H7 (cell line): ENCODE results near the gene DPY19L1. TPM values are rescaled to one million over a fixed set of nuclear protein-coding genes. Genes with fewer than 3 reads are reported as not detected.
"Not testable (repeated sequence)": the region's sequence is repeated elsewhere in the genome, so short reads cannot be mapped to it uniquely, and the experiment has no call there.

Experiments
- DNase-seq: peaks from one replicate; pipeline ENCODE4 v3.0.0; 2012
- H3K27me3 ChIP-seq: 2 replicates; pipeline ENCODE4 v1.6.0; 2011; ENCODE audit warnings: mild to moderate bottlenecking, low read length; ENCODE audit not compliant: control insufficient read depth, insufficient read depth
- H3K36me3 ChIP-seq: replicated peaks from 2 replicates; pipeline ENCODE4 v1.5.1; 2011; ENCODE audit warnings: low read length; ENCODE audit not compliant: control insufficient read depth, insufficient read depth
- H3K4me3 ChIP-seq: 2 replicates; pipeline ENCODE4 v1.5.1; 2011; ENCODE audit warnings: low read depth, mild to moderate bottlenecking, control low read depth, low read length, moderate library complexity; ENCODE audit not compliant: insufficient read depth
- total RNA-seq: library from RNA; depleted of rRNA; stranded (reverse); fragments of >200 nt; shearing (Covaris generic); gene quantifications from 2 replicates; pipeline ENCODE4 v1.2.3, GENCODE V29; 2014

The DPY19L1 gene
- total RNA-seq, 1 experiment from 2014 or later, result 13.1 TPM

DNA sequence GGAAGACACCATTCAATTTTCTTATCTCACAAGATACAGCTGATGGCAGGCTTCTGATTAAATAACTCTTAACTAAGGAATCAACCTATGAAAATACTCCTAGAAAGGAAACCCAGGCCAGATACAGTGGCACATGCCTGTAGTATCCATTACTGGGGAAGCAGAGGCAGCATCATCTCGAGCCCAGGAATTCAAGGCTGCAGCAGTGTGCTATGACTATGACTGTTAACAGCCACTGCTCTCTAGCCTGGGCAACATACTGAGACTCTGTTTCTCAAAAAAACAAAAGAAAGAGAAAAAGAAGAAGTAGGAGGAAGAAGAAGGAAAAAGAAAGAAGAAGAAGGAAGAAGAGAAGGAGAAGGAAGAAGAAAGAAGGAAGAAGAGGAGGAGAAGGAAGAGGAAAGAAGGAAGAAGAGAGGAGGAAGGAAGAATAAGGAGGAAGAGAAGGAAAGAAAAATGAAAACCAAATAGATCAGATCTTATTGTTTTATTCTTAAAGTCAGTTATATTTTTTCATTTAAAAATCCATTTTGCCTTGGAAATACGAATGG is 18.0 kb downstream of the DPY19L1 start:
- H3K4me3 ChIP-seq, result no peak overlapping the region
- H3K36me3 ChIP-seq, result no peaks in the 10 kb centered on the region
- H3K27me3 ChIP-seq, result no peaks in the 10 kb centered on the region
- no peak for DNase-seq

DNA sequence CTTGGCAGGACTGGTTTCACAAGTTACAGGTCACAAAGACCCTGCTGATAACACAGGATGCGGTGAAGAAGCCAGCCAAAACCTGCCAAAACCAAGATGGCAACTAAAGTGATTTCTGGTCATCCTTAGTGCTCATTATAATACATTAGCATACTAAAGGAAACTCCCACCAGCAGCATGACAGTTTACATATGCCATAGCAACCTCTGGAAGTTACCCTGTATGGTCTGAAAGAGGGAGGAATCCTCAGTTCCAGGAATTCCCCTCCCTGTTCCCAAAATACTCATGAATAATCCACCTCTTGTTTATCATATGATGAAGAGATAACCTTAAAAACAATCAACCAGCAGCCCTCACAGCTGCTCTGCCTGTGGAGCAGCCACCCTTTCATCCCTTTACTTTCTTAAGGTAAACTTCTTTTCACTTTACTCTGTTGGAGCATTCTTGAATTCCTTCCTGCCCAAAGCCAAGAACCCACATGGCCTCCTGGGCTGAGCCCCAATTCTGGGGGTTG is 21.9 kb downstream of the DPY19L1 start:
- Histone ChIP-seq H3K4me3 (no peak overlapping the region), H3K36me3 (peaks cover 2% of the 10 kb centered on the region), H3K27me3 (no peaks in the 10 kb centered on the region)
- DNase-seq, result no peak

DNA sequence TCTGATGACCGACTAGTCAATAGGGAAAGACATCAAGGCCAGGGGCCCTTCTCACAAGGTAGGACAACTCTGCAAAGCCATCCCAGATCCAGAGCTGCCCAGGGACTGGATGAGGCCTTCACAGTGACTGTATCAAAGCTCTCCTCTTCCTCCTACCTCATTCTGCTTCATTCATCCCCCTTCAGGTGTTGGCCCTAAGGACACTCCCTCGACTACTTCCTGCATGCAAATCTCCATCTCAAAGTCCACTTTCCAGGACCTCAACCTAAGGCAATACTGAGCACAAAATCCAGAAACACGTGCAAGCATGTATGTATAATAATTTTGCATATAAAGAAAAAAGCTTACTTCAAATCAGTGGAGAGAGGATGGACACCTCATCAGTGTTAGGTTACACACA is 25.1 kb downstream of the DPY19L1 start:
- peaks cover 2% of the 10 kb centered on the region for H3K36me3 ChIP-seq
- H3K4me3 ChIP-seq, result no peak overlapping the region
- no peak for DNase-seq
- no peaks in the 10 kb centered on the region for H3K27me3 ChIP-seq

DNA sequence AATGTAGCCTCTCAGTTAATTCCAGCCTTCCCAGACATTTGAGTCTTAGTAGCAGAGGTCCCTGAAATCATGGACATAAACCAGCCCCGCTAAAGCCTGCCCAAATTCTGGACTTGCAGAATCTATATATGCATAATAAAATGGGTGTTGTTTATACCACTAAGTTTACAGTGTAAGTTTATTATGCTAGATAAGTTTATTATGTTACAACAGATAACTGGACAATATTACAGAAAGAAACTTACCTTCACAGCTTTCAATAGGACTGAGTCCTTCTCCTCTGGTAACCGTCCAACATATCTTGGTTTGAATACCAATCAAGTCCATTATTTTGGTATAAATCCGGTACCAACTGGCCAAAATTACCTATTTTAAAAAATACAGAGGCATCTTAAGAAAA is 26.2 kb downstream of the DPY19L1 start:
- DNase-seq, result no peak
- H3K4me3 ChIP-seq, result no peak overlapping the region
- no peaks in the 10 kb centered on the region for H3K27me3 ChIP-seq
- H3K36me3 ChIP-seq, result peaks cover 2% of the 10 kb centered on the region

DNA sequence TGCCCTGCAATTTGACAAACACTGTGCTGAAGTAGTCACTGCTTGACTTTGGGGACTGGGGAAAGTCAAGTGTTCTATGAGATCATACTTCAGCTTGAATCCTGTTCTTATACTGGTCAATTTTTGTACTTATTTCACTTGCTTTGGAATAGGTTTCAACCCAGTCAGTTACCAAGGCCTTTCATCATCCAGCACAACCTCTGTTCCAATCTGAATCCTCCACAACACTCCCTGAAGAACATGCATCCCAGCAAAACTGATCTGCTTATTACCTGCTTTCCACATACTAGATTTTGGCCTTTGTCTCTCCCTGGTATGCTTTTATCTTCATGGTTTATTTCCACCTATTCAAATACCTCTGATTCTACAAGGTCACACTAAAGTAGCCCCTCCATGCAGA is 29.5 kb downstream of the DPY19L1 start:
- DNase-seq, result no peak
- H3K4me3 ChIP-seq, result no peak overlapping the region
- H3K36me3 ChIP-seq, result peaks cover 2% of the 10 kb centered on the region
- H3K27me3 ChIP-seq, result no peaks in the 10 kb centered on the region

DNA sequence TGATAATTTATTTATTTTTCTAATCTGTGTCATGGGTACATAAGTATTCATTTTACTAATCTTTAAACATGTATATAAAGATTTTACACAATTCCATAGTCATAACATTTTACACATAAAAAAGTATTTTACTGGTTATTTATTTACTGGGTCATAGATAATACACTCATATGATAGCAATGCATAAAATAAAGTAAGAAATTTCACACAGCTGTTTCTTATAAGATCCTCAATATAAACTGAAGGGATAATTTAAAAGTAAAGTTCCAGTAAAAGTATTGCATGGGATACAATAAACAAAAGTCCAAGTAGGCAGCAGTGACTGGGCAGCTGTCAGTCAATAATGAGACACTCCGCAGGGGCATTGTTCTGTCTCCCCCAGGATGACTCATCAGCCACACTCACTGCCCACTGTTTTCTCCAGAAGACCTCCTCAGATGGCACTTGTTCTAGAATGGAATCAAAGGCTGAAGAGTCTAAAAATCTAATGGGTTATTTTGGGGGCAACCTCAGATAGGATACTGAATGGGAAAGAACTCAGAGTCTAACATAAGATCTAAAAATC is 32.7 kb downstream of the DPY19L1 start:
- Histone ChIP-seq H3K27me3 (no peaks in the 10 kb centered on the region), H3K4me3 (no peak overlapping the region), H3K36me3 (no peaks in the 10 kb centered on the region)
- DNase-seq, result no peak

DNA sequence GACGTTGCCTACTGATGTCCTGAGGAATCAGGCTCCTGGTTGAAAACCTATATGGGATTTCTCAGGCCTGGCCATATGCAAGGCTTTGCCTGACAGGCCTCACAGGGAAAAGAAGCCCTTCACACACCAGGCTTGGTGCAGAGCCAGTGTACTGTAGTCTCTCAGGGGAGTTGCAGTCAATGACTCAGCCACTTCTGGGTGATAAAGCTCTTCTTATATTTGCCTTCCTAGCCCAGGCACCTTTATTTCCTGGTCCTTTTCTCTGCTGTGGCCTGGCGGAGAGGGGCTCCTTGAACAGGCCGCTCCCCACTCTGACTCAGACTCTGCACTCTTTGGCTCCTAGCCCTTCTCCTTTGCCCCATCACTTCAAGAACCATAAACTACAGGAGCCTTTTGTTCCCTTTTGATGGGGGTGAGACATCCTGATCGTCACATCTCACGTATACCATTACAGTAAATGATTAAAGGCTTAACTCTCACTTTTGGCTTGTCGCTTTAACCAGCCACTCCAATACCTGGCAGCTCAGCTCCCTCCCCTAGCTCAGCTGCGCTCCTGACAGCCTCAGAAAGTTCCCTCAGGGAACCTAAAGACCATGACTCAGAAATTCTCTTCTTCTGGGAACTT is 33.5 kb downstream of the DPY19L1 start:
- H3K27me3 ChIP-seq, result no peaks in the 10 kb centered on the region
- no peaks in the 10 kb centered on the region for H3K36me3 ChIP-seq
- DNase-seq, result no peak
- no peak overlapping the region for H3K4me3 ChIP-seq

DNA sequence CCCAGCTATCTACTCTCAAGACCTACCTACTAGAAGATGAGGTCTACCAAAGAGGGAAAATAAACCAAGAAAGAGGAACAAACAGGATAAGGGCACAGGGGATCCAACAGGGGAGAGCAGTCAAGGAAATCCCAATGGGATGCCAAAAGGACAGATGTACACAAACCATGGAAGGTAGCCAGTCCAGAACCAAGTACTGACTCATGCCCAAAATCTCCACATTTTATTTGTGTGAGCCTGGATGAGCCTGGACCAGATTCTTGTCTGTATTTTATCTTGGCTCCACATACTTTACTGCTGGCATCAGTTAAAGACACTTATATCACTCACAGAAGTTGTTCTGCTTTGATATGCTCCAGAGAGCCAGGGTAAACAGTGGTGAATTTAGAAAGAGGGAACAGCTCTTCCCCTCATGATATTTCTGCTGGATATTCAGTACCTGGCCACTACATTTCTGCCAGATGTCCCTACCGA is 34.1 kb downstream of the DPY19L1 start:
- not testable (repeated sequence) for H3K36me3 ChIP-seq, H3K27me3 ChIP-seq, DNase-seq, H3K4me3 ChIP-seq

DNA sequence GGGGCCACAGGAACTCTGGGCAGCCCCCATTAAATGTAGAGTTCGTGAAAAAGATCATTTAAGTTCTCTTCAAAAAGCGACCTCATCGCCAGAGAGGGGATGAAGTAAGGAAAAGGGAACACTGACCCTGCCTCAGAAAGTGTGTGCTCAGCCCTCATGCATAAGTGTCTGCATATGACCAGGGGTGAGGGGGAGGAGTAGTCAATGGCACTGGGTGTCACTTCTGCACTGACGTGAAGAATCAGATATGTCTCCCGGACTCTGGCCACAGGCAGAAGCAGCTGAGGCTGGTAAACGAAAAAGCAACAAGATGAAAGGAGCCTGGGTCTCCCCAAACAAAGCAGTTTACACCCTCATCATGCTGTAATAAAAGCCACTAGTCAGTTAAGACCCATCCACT is 39.0 kb downstream of the DPY19L1 start:
- not testable (repeated sequence) for H3K4me3 ChIP-seq, H3K36me3 ChIP-seq, DNase-seq, H3K27me3 ChIP-seq

DNA sequence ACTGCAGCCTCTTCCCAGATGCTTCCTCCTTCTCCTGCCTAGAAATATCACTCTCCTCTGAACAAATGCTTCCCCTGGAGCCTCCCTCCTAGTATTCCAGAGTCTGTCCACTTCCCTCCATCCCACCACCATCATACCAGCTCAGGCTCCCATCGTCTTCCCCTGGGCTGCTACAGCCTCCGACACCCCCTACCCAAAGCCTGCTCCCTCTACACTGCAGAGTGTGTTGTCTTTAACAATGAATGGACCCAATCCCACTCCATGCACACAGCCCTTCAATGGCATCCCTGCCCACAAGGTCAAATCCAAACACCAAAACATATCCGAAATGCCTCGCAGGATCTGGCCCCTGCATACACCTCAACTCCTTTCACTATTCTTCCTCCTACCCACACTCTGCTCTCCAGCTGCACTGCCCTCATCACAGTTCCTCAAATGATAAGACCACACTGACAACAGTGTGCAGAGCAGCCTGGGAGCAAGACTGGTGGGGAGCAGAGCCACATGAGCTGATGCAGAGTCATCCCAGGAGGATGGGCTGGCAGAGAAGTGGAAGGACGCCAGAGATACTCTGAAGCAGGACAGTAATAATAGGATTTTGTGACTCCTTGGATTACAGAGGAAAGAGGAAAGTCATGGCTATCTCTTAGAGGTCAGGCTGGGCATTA is 40.7 kb downstream of the DPY19L1 start:
- not testable (repeated sequence) for H3K36me3 ChIP-seq, H3K27me3 ChIP-seq, DNase-seq, H3K4me3 ChIP-seq

DNA sequence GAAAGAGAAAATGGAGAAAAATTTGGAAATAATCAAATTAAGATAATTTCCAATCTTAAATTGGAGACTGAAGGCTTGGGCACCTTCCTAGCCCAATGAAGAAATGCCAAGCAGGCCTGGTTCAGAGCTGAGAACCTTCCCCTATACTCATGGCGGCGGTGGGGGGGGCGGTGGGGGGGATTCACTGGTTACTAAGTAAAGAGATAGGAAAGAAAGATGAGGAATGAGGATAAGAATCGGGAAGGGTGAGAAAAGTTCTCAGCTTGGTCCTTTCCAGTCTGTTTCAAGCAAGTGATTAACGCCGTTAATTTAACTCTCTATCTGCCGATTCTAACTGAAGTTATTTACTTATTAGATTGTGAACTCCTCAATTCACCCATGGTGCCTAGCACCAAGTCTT is 41.5 kb downstream of the DPY19L1 start:
- Histone ChIP-seq H3K27me3 (no peaks in the 10 kb centered on the region), H3K4me3 (no peak overlapping the region), H3K36me3 (no peaks in the 10 kb centered on the region)
- DNase-seq, result no peak

DNA sequence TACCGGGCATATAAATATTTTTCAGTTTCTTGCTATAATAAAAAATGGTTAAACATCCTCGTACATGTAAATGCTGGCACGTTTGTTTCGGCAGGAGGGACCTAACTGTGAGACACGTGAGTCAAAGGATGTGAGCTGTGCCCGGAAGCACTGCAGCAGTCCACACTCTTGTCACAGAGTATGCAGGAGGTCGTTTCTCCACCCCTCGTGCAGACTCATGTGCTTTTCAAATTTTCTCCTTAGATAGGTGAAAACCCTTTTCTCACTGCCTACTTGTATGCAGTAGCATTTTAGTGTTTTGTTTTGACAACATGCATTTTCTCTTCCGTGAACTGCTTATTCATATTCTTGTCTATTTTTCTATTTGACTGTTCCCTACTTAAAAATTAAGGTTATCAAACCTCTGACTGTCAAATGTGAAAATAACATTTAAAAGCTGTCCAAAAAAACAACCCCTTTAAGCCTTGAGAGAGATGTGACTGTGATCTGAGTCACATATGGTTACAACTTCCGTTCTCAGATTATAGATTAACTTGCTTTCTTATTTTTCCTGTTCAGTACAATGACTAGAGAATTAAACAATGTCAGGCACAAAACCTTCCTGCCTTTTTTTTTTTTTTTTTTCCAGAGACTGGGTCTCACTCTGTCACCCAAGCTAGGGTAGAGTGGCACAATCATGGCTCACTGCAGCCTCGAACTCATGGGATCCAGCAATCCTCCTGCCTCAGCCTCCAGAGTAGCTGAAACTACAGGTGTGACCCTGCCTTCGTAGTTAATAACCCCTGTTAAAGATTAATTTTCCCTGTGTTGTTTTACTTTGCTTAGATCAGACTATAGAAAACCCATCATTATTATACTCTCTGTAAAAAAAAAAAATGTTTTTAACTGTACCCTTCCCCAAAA is 45.1 kb downstream of the DPY19L1 start:
- Histone ChIP-seq H3K36me3 (no peaks in the 10 kb centered on the region), H3K4me3 (no peak overlapping the region), H3K27me3 (no peaks in the 10 kb centered on the region)
- DNase-seq, result no peak

DNA sequence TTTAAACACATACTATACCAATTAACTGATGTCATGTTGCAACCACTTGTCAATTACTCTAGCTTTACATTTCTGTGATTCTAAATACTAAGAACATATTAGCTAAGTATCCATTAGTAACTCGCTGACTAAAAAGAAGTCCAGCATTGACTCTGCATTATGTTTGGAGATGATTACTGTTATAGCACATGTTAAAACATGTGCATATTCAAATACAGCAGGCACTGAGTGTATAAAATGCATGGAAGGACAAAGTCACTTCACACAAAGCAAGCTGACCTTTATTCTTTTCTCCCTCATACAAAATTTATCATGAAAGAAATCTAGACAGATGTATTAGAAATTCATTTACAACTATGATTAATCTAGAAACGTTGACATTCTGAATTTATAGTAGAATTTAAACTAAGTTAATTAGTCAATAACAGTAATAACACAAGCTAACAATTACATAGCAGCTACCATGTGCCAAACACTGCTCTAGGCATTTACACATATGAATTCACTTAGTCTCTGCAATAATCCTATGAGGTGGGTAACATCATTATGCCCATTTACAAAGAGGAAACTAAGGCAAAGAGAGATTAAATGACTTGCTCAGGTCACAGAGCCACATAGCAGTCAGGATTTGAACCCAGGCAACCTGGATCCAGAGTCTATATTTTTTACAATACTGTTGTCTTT is 48.7 kb downstream of the DPY19L1 start:
- H3K36me3 ChIP-seq, H3K4me3 ChIP-seq, DNase-seq, H3K27me3 ChIP-seq: not testable (repeated sequence)

DNA sequence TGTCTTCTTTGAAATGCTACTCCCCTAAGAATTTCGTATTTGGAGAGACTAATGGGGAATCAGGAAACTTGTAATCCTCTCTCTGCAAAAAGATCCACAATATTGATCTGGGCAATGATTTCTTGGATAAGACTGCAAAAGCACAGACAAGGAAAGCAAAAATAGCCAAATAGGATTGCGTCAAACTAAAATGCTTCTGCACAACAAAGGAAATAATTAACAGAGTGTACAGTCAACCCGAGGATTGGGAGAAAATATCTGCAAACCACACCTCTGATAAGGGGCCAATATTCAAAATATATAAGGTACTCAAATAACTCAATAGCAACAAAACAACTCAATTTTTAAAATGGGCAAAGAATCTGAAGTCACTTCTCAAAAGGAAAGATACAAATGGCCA is 52.1 kb downstream of the DPY19L1 start:
- H3K27me3 ChIP-seq, DNase-seq, H3K36me3 ChIP-seq: not testable (repeated sequence)

More for the DNA sequence above, 52.1 kb downstream of the DPY19L1 start:
- not testable (repeated sequence) for H3K4me3 ChIP-seq
